Smooth muscle cell of the brain vasculature (primary cell): ENCODE data around the gene KLK4.

Experiments
- DNase-seq: peaks from one replicate; pipeline ENCODE4 v3.0.0-alpha.2; 2012; ENCODE audit warnings: low read depth, low spot score

Gene KLK4, protein sequence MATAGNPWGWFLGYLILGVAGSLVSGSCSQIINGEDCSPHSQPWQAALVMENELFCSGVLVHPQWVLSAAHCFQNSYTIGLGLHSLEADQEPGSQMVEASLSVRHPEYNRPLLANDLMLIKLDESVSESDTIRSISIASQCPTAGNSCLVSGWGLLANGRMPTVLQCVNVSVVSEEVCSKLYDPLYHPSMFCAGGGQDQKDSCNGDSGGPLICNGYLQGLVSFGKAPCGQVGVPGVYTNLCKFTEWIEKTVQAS

DNA sequence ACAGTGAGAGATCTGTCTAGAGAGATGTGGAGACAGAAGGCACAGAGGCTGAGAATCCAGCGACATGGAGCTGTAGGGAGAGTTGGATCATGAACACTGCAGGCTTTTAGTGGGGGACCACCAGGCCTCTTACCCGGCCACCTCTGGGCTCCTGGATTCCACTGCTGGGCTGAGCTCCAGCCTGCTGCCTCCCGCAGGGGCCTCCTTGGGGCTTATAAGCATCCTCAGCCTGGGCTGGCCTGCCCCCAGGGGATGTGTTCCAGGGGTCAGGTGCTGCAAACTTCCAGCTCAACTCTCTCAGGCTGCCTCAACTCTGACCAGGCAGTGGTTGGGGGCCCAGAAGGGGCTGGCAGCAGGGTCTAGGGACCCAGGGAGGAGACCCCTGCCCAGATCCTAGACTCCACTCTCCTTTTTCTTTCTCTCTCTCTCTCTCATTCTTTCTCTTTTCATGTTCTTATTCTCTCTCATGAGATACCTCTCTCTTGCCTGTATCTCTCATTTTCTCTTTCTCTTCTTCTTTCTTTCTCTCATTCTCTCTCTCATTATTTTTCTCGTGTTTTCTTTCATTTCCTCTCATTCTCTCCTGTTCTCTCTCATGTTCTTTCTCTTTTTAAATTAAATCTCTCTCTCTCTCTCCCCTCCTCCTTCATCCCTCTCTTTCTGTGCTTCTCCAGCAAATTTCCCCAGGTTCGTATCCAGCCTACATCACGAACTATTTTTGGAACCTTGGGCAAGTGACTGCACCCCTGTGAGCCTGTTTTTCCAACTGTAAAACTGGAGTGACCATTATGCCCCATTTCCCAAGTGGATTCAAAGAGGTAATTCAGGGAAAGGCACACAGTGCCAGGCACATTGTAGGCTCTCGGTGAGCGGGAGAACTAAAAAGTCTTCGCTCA lies at the start of gene KLK4:
Gene KLK4 (minus strand): TSS at position 190 of the 896 bp plus-strand sequence. CDS start 657 bp downstream, outside the sequence.
- DNase-seq: no peak

GRCh38 chr19:50959731-50960500 lies 48.7 kb upstream of the KLK4 start:
- no peak for DNase-seq

- no peak for DNase-seq
Measured at GRCh38 chr19:50957587-50957986, 46.4 kb upstream of the KLK4 start.

- DNase-seq: no peak
Measured at GRCh38 chr19:50952910-50953309, 41.7 kb upstream of the KLK4 start, which contains the start of gene KLK5. KLK5 (minus strand) TSS chr19:50953038; CDS start chr19:50952657, 381 bp downstream.

DNA sequence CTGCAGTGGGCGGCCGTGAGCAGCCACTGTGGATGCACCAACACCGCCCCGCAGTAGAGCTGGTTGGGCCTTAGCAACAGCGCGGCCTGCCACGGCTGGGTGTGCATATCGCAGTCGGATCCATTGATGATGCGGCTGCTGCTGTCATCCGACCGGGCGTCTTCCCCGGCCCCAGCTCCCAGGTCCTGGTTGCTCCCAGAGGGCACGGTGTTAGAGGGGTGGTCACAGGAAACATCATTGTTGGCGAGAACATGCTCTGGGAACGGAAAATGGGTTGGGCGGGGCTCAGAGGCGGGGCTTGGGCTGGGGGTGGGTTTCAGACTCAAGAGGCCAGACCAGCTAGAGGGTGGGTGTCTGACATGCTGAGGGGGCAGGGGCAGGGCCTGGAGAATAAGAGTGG lies 38.7 kb upstream of the KLK4 start:
- DNase-seq: no peak

GRCh38 chr19:50947123-50947522 lies 35.9 kb upstream of the KLK4 start:
- no peak for DNase-seq

DNA sequence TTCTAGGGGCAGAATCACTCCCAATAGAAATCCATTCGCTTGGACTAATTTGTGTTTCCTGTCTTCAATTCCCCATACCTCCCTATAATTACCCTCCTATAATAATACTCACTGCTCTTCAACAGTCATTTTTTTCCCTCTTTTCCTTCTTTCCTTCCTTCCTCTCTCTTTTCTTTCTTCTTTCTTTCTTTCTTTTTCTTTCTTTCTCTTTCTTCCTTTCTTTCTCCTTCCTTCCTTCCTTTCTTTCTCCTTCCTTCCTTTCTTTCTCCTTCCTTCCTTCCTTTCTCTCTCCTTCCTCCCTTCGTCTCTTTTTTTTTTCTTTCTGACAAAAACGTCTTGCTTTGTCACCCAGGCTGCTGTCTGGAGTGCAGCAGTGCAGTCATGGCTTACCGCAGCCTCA lies 33.6 kb upstream of the KLK4 start:
- no peak for DNase-seq

- no peak for DNase-seq
Measured at GRCh38 chr19:50943074-50943828, 32.1 kb upstream of the KLK4 start.

- no peak for DNase-seq
Measured at GRCh38 chr19:50939596-50939995, 28.4 kb upstream of the KLK4 start.

- DNase-seq: no peak
Measured at GRCh38 chr19:50933640-50934039, 22.4 kb upstream of the KLK4 start.

GRCh38 chr19:50932690-50933083 lies 21.5 kb upstream of the KLK4 start:
- DNase-seq: no peak

DNA sequence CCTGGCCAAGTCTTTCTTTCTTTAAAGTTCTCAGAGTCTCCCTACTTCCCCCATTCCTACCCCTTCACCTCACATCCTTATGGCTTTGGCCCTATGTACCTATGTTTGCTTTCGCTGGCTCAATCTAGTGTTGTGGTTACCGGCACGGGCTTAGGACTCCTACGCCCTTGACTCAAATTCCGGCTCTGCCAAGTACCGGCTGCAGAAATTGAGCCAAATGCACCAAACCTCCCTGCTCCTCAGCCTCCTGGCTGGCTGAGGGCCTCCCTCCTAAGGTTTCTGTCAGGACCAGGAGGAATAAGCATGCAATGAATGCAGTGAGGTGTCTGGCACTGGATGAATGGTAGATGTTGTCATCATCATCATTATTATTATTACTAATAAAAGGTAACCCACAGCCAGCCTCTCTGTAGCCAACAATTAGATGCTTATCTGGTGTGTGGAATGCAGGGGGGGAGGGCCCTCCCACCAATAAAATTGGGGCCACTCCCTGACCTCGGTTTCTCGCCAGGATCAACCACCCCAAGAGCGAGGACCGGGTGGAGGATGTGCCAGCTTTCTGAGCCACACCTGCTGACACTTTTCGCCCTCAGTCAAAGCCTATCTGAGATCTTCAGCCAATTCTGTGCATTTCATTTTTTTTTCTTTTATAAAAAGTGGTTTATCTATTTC lies 21.0 kb upstream of the KLK4 start:
- DNase-seq: no peak

DNA sequence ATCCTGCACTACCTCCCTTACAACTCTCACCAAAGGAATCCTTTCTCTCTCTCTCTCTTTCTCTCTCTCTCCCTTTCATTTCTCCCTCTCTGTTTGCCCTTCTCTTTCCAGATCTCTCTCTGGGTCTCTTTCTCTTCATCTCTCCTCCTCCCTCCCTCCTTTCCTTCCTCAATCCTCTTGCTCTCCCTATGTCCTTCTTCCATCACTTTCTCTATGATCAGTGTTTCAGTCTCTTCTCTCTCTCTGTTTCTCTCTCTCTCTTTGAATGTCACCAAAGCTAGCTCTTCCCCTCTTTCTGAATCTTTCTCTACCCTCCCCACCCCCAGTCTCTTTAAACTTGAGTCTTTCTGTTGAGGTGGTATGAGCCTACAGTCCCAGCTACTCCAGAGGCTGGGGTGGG lies 19.8 kb upstream of the KLK4 start:
- DNase-seq: no peak

DNA sequence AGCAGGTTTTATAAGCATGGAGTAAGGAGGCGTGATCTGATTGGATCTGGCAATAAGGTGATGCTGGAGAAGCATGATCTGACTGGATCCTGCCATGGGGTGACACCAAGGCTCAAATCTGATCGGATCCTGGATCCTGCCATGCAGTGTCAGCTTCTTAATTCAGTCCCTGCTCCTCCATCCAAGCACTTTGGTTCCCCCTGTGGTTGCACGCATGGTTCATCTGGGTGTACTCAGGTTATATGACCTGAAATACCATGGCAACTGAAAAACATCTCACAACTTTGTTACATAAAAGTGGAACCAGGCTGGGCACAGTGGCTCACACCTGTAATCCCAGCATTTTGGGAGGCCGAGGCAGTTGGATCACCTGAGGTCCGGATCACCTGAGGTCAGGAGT lies 17.6 kb upstream of the KLK4 start:
- DNase-seq: no peak

- DNase-seq: no peak
Measured at GRCh38 chr19:50926144-50926543, 14.9 kb upstream of the KLK4 start.

DNA sequence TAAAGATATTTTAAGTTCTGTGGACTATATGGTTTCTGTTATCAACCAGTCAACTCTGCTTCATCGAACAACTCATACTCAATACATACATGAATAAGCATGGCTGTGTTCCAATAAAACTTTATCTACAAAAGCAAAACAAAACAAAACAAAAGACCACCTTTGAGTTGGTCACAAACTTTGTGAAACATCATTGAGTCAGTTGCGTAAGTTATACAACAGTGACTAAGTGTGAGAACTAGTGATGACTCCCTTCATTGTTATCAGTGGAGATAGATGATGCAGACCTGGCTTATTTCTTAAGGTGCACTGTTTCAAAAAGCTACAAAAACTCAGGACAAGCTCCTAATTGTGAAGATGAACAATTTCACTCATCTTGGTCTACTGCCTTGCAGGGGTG lies 14.5 kb upstream of the KLK4 start:
- no peak for DNase-seq

GRCh38 chr19:50924586-50924985 lies 13.4 kb upstream of the KLK4 start:
- DNase-seq: no peak

DNA sequence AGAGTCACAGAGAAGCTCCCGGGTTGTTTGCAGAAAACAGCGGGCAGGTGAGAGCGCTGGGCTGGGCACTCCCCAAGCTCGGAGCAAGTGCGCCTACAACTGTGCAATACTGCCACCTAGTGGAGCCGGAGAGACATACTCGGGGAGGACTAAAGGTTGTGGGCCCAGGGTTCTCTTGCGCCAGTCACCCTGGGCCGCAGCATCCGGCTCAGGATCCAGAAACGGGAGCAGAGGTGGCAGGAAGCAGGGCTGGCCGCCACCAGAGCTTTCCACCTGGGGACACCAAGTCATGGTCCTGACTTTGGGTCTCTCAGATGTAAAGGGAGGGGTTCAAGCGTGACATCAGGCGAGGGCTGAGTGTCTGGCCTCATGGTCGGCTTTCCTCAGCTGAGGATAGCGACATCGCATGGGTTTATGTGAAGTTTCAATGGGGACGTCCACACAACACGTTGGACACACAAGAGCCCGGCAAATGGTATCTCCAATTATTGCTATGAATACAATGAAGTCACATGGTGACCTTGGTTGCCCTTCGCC lies 11.2 kb upstream of the KLK4 start:
- DNase-seq: peak; percentile 32

DNA sequence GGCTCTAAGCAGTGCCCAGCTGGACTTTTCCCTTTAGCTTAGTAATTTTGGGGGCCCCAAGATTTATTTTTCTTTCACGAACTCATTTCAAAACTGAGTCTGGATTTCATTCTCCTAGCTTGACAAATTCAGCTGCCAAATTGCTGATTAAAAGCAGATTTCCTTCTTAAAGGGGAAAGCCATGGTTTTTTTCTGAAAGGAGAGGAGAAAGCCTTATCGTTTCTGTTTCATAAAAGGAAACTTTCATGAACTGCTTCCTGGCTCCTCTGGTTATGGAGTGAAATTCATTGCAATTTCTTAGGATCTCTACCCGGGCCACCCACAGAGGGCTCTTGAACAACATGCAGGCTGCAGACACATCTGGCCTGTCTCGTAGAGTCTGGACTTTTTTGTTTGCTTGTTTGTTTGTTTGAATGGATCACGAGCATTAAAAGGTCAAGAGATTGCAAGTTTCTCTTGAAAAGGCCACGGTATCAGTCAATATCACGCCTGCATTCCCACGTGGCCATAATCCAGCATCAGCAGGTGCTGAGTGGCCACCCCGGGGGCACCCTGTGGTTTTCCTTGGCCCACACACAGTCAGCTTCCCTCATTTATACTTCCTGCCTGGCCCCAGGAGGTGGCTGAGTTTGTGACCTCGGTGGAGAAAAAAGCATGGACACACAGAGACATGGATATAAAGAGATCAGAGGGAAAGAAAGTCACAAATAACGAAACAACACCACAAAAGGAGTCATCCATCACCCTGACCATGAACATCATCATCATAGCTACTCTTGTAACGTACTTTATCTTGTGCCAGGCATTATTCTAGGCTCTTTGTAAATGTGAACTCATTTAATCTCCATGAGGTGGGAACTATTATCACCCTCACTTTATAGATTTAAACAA lies 10.5 kb upstream of the KLK4 start:
- DNase-seq: no peak

GRCh38 chr19:50916069-50916468 lies 4.9 kb upstream of the KLK4 start:
- DNase-seq: no peak
